Esophagus muscularis mucosa (tissue), 3 donors: ENCODE results near the gene UBE2N.

ENCODE experiments used
- POLR2A ChIP-seq: fragments of 450-650 bp; IDR thresholded peaks from one replicate; pipeline ENCODE4 v1.6.1; 2017; ENCODE audit warnings: antibody characterized with exemption, moderate library complexity, mild to moderate bottlenecking, low read depth
- POLR2AphosphoS5 ChIP-seq, 2 donors: sonication (generic); formaldehyde crosslinking; IDR thresholded peaks; one replicate each; pipeline ENCODE4 v1.6.1; 2017; ENCODE audit warnings: antibody characterized with exemption in 2 of 2
- TF ChIP-seq, protein P1 (sequence below), 3 experiments: fragments of 200-600 bp in 2 of 3; fragments of 450-650 bp in 1 of 3; sonication (generic) in 2 of 3; IDR thresholded peaks; one replicate each; pipeline ENCODE4 v1.5.1; 2017 to 2019; ENCODE audit warnings: antibody characterized with exemption in 3 of 3, mild to moderate bottlenecking in 2 of 3, moderate library complexity in 1 of 3

DNA sequence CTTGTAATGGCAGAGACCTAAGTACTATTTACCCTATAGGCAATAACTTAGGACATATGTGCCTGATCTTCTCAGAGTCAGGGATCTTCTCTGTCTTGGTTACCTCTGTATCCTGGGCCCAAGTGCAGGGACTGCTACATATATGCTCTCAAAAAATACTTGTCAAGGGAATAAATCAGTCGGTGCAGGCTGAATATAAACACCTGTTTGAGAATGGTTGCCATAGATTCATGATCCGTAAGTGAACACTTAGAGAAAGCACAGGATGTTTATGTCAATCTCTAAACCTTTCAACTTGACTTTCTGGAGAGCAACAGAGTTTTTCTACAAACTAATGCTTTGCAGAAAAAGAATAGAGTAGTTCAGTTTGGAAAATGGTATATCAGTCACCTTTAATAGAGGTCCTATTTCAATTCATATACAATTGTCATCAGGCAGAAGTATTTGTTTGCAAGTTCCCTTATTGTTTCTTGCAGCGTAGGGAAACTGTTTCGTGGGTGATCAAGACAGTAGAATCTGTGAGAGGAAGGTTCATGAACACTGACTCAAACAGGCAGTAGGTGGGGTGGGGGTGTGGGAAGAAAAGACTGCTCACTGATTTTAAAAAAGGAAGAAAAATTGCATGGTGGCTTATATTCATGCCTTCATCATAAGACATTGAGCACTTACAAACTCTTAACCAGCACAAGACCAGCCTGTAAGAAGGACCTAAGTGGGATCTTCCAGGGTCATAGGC is 6.0 kb upstream of the UBE2N start:
- TF ChIP-seq POLR2AphosphoS5 (IDR thresholded peaks at IDR 0.05) (no peak), POLR2A (no peak)
- TF ChIP-seq, protein P1, sequence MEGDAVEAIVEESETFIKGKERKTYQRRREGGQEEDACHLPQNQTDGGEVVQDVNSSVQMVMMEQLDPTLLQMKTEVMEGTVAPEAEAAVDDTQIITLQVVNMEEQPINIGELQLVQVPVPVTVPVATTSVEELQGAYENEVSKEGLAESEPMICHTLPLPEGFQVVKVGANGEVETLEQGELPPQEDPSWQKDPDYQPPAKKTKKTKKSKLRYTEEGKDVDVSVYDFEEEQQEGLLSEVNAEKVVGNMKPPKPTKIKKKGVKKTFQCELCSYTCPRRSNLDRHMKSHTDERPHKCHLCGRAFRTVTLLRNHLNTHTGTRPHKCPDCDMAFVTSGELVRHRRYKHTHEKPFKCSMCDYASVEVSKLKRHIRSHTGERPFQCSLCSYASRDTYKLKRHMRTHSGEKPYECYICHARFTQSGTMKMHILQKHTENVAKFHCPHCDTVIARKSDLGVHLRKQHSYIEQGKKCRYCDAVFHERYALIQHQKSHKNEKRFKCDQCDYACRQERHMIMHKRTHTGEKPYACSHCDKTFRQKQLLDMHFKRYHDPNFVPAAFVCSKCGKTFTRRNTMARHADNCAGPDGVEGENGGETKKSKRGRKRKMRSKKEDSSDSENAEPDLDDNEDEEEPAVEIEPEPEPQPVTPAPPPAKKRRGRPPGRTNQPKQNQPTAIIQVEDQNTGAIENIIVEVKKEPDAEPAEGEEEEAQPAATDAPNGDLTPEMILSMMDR (IDR thresholded peaks at IDR 0.05), result no peak
